ENCODE data around the gene ITFG2.

DNA sequence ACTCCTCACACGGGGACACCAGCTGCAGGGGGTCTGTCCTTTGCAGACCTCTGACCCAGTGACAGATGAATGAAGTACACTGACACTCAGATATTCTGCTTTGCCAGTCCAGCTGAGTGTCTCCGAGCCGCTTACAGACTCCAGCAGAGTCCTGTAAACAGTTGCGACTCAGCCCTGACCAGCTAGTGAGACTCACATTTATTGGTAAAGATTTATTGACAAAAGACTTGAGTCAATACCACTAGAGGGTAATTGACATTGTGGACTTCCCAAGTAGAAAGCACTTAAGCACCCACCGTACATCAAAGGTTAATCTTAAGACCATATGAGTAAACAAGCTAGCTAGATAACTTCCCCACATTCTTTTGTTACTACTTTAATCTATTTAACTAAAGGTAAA lies 27.5 kb upstream of the ITFG2 start:
- TF ChIP-seq, protein P1, sequence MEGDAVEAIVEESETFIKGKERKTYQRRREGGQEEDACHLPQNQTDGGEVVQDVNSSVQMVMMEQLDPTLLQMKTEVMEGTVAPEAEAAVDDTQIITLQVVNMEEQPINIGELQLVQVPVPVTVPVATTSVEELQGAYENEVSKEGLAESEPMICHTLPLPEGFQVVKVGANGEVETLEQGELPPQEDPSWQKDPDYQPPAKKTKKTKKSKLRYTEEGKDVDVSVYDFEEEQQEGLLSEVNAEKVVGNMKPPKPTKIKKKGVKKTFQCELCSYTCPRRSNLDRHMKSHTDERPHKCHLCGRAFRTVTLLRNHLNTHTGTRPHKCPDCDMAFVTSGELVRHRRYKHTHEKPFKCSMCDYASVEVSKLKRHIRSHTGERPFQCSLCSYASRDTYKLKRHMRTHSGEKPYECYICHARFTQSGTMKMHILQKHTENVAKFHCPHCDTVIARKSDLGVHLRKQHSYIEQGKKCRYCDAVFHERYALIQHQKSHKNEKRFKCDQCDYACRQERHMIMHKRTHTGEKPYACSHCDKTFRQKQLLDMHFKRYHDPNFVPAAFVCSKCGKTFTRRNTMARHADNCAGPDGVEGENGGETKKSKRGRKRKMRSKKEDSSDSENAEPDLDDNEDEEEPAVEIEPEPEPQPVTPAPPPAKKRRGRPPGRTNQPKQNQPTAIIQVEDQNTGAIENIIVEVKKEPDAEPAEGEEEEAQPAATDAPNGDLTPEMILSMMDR (IDR thresholded peaks at IDR 0.05; ENCODE audit: low read depth, low read length, missing input control), result no peak
- TF ChIP-seq, protein P2, sequence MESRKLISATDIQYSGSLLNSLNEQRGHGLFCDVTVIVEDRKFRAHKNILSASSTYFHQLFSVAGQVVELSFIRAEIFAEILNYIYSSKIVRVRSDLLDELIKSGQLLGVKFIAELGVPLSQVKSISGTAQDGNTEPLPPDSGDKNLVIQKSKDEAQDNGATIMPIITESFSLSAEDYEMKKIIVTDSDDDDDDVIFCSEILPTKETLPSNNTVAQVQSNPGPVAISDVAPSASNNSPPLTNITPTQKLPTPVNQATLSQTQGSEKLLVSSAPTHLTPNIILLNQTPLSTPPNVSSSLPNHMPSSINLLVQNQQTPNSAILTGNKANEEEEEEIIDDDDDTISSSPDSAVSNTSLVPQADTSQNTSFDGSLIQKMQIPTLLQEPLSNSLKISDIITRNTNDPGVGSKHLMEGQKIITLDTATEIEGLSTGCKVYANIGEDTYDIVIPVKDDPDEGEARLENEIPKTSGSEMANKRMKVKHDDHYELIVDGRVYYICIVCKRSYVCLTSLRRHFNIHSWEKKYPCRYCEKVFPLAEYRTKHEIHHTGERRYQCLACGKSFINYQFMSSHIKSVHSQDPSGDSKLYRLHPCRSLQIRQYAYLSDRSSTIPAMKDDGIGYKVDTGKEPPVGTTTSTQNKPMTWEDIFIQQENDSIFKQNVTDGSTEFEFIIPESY (IDR thresholded peaks at IDR 0.05), result no peak
- TF ChIP-seq YY1 (IDR thresholded peaks at IDR 0.05) (no peak), RAD21 (IDR thresholded peaks at IDR 0.05) (no peak), NR2F2 (IDR thresholded peaks at IDR 0.05) (no peak), TAF1 (conservative IDR thresholded peaks at IDR 0.05) (no peak), JUND (IDR thresholded peaks at IDR 0.05) (no peak), EGR1 (IDR thresholded peaks at IDR 0.05; ENCODE audit: low read depth in 2 of 2) (no peak), GABPA (IDR thresholded peaks at IDR 0.05 in 1 of 2, conservative IDR thresholded peaks at IDR 0.05 in 1 of 2) (no peak), RXRA (IDR thresholded peaks at IDR 0.05) (no peak)
- TF ChIP-seq, protein P3, sequence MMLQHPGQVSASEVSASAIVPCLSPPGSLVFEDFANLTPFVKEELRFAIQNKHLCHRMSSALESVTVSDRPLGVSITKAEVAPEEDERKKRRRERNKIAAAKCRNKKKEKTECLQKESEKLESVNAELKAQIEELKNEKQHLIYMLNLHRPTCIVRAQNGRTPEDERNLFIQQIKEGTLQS (IDR thresholded peaks at IDR 0.05), result no peak
- TF ChIP-seq, protein P4, sequence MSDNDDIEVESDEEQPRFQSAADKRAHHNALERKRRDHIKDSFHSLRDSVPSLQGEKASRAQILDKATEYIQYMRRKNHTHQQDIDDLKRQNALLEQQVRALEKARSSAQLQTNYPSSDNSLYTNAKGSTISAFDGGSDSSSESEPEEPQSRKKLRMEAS (IDR thresholded peaks at IDR 0.05), result no peak
- TF ChIP-seq, protein P5, sequence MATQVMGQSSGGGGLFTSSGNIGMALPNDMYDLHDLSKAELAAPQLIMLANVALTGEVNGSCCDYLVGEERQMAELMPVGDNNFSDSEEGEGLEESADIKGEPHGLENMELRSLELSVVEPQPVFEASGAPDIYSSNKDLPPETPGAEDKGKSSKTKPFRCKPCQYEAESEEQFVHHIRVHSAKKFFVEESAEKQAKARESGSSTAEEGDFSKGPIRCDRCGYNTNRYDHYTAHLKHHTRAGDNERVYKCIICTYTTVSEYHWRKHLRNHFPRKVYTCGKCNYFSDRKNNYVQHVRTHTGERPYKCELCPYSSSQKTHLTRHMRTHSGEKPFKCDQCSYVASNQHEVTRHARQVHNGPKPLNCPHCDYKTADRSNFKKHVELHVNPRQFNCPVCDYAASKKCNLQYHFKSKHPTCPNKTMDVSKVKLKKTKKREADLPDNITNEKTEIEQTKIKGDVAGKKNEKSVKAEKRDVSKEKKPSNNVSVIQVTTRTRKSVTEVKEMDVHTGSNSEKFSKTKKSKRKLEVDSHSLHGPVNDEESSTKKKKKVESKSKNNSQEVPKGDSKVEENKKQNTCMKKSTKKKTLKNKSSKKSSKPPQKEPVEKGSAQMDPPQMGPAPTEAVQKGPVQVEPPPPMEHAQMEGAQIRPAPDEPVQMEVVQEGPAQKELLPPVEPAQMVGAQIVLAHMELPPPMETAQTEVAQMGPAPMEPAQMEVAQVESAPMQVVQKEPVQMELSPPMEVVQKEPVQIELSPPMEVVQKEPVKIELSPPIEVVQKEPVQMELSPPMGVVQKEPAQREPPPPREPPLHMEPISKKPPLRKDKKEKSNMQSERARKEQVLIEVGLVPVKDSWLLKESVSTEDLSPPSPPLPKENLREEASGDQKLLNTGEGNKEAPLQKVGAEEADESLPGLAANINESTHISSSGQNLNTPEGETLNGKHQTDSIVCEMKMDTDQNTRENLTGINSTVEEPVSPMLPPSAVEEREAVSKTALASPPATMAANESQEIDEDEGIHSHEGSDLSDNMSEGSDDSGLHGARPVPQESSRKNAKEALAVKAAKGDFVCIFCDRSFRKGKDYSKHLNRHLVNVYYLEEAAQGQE (IDR thresholded peaks at IDR 0.05), result no peak
